Activated T-helper 2 cell treated with anti-CD3 and anti-CD28 coated beads, Interferon-gamma antibody, Interleukin-2, Interleukin-4, amounts not matched to agents 10 μg/mL and 5 μg/mL and 100 μg/mL, durations not matched to agents 14 hours and 24 hours and 36 hours (primary cell): ENCODE measurements around the gene GATAD2A. TPM values are rescaled to one million over a fixed set of nuclear protein-coding genes. Genes with fewer than 3 reads are reported as not detected.
A peak's percentile ranks its signal among the peaks of the same experiment; 100 is the strongest.
"Not testable (repeated sequence)": the region's sequence is repeated elsewhere in the genome, so short reads cannot be mapped to it uniquely, and the experiment has no call there.

ENCODE experiments used
- DNase-seq: peaks from one replicate; pipeline ENCODE4 v3.0.0; 2021; ENCODE audit warnings: low spot score
- H3K27ac Mint-ChIP-seq: one replicate; pipeline ENCODE4 v1.8.0; 2021; ENCODE audit warnings: mixed read lengths
- H3K27me3 Mint-ChIP-seq: one replicate; pipeline ENCODE4 v1.8.0; 2021; ENCODE audit warnings: low read depth, mixed read lengths
- H3K36me3 Mint-ChIP-seq: one replicate; pipeline ENCODE4 v1.8.0; 2021; ENCODE audit warnings: low read depth, mixed read lengths
- H3K4me1 Mint-ChIP-seq: one replicate; pipeline ENCODE4 v1.8.0; 2021; ENCODE audit warnings: low read depth, mixed read lengths
- H3K4me3 Mint-ChIP-seq: one replicate; pipeline ENCODE4 v1.8.0; 2021; ENCODE audit warnings: low read depth, mild to moderate bottlenecking, moderate library complexity, mixed read lengths
- H3K9me3 Mint-ChIP-seq: one replicate; pipeline ENCODE4 v1.8.0; 2021; ENCODE audit warnings: mixed read lengths
- intact Hi-C: fragments of 100-400 bp; cut with micrococcal nuclease; formaldehyde crosslinking; loops from one replicate; pipeline ENCODE4 v1.15.1; 2023
- total RNA-seq: library from RNA; stranded (reverse); gene quantifications from 2 replicates; pipeline ENCODE4 v1.2.3, GENCODE V29; 2022

The GATAD2A gene
- total RNA-seq, 1 donor from 2014 or later, result 128 TPM

DNA sequence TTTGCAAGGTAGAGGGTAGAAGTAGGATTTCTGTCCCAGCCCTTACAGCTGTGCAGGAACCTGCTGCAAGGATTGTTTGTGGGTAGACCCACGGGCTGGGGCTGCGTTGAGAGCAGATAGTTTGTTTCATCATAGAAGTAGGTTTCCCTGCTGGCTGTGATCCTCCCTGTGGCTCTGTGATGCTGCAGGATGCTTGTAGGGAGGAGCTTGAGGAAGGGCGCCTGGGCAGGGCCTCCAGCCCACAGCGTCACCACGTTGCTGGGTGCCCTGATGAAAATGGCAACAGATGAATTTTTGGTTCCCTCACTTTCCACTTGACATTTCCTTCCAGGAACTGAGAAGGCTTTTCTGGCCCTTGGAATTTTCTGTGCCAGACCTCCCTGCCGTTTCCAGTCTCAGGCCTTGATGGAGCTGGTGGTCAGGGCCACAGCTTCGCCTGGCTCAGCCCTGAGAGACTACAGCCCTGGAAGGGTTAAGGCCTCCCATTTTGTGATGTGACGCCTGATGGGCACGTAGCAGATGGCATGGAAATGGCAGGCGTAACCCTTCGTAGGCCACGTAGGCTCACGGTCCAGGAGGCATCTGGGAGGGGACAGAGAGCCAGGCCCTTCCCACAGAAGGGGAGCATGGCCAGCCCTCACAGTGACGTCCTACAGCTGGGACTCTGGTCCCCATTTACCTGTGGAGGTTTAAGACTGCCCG is 42.2 kb downstream of the GATAD2A start:
- no peaks in the 10 kb centered on the region for H3K27me3 Mint-ChIP-seq
- H3K4me1 Mint-ChIP-seq, result peaks cover 71% of the 10 kb centered on the region
- H3K27ac Mint-ChIP-seq, result peak overlapping the region; percentile 18
- H3K9me3 Mint-ChIP-seq, result peaks cover 5% of the 10 kb centered on the region
- peak; percentile 35 for DNase-seq
- H3K36me3 Mint-ChIP-seq, result peaks cover 28% of the 10 kb centered on the region
- intact Hi-C loops, result loop anchor here (5.0 kb wide), 1 partner anchor 40 kb away; no protein-coding TSS in a partner anchor
- H3K4me3 Mint-ChIP-seq, result no peak overlapping the region

DNA sequence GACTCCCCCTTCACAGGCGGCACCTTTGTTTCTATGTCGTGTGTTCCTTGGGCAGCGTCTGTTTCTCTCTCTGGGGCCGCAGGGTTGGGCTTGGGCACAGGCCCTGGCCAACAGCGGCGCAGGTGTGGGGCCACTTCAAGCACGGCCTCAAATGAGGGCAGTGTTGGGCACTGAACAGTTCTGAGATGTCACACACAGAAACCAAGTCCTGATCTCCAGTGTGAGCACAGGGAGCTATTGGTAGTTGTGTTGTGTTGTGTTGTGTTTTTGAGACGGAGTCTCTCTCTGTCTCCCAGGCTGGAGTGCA is 42.7 kb downstream of the GATAD2A start:
- intact Hi-C loops, result loop anchor here (5.0 kb wide), 1 partner anchor 39 kb away; no protein-coding TSS in a partner anchor
- peaks cover 26% of the 10 kb centered on the region for H3K36me3 Mint-ChIP-seq
- no peak overlapping the region for H3K4me3 Mint-ChIP-seq
- peaks cover 70% of the 10 kb centered on the region for H3K4me1 Mint-ChIP-seq
- H3K27ac Mint-ChIP-seq, result no peak overlapping the region
- no peak for DNase-seq
- H3K27me3 Mint-ChIP-seq, result no peaks in the 10 kb centered on the region
- H3K9me3 Mint-ChIP-seq, result peaks cover 4% of the 10 kb centered on the region

DNA sequence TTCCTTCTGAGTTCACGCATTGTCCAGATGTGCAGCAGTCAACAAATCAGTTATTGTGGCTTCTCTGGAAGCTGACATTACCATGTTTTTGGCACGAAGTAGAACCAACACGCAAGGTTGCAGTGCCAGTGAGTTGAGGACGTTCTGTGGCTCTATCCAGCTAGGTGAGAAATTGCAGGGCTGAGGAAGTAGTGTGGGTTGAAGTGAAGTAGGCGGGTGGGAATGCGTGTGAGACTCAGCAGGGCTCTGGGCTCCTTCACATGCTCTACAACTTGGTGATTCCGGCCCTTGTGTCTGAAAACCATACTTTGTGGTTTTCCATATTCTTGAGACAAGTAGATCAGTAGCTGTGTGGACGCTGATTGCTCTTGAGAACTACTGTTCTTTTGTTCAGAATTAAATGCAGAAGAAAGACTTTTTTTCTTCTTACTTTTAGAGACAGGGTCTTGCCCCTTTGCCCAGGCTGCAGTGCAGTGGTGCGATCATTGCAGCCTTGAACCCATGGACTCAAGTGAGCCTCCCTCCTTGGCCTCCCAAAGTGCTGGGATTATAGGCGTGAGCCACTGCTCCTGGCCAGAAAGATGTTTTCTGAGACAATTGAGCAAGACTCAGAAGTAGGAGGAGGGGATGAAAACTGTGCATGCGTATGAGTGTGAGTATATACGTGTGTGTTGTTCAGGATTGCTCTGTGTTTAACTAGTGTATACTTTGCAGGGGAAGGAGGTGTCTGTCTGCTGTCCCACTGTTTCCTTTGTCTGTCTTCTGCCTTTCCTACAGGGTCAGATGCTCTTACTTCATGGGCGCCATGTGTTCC is 46.2 kb downstream of the GATAD2A start:
- no peaks in the 10 kb centered on the region for H3K9me3 Mint-ChIP-seq
- H3K4me3 Mint-ChIP-seq, result peak overlapping the region; percentile 1
- intact Hi-C loops, result loop anchor here (1.0 kb wide), 1 partner anchor 8 kb away; no protein-coding TSS in a partner anchor
- H3K4me1 Mint-ChIP-seq, result peaks cover 45% of the 10 kb centered on the region
- DNase-seq, result peak; percentile 31
- H3K36me3 Mint-ChIP-seq, result peaks cover under 1% of the 10 kb centered on the region
- peak overlapping the region; percentile 5 for H3K27ac Mint-ChIP-seq
- H3K27me3 Mint-ChIP-seq, result no peaks in the 10 kb centered on the region

DNA sequence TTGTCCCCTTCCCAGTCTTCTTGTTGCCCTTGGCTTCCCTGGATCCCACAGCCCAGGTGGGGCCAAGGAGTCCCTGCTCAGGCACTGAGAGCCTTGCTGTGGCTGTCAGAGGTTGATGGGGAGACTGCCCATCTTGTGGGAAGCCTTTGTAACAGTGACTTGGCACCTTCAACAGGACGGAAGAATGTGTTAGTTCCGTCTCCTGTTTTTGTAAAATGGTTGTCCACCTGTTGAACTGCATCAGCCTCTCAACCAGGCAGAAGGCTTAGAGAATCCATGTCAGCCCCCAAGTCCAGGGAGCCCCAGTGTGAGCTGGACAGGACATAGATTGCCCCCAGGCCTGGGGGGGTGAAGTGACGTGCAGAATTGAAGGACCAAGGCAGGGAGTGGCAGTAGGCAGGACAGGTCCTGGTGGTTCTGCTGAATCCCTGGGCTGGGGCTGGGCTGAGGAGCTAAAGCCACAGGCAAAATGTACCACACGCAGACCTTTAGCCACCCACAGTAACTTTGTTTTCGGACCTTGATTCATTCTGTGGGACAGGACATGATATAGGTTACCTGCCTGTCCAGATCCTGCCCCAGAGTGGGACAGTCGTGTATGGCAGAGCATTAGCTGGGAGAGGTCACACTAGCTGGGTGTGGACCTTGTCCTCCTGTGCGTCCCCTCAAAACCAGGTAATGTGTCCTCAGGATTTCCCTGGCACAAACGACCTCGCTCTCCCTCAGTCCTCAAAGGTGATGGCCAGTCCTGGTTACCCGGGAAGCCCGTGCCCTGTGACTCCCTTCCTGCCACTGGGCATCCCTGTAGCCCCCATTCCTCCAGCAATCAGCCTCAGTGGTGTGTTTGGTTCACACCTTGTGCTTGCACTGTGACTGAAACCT is 47.0 kb downstream of the GATAD2A start:
- H3K4me3 Mint-ChIP-seq, result no peak overlapping the region
- peaks cover 42% of the 10 kb centered on the region for H3K4me1 Mint-ChIP-seq
- peak overlapping the region; percentile 5 for H3K27ac Mint-ChIP-seq
- no peaks in the 10 kb centered on the region for H3K27me3 Mint-ChIP-seq
- no peak for DNase-seq
- peaks cover 5% of the 10 kb centered on the region for H3K36me3 Mint-ChIP-seq
- intact Hi-C loops, result no loop called here
- H3K9me3 Mint-ChIP-seq, result no peaks in the 10 kb centered on the region

DNA sequence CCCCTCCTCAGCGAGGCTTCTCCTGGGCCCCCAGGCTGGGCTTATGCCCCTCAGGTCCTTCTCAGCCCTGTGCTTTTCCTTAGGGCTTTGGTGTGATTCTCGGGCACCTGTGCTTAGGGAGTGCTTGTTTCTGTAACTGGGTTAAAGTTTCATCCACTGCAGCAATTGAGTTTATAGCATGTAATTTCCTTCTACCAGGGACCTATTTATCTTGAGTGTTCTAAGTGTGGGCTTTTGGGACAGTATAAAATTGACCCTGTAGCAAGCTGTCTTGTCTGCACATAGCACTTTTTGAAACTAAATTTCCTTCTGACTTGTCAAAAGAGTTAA is 47.6 kb downstream of the GATAD2A start:
- H3K4me3 Mint-ChIP-seq, result no peak overlapping the region
- H3K36me3 Mint-ChIP-seq, result peaks cover 6% of the 10 kb centered on the region
- H3K9me3 Mint-ChIP-seq, result no peaks in the 10 kb centered on the region
- intact Hi-C loops, result no loop called here
- no peaks in the 10 kb centered on the region for H3K27me3 Mint-ChIP-seq
- DNase-seq, result no peak
- no peak overlapping the region for H3K27ac Mint-ChIP-seq
- H3K4me1 Mint-ChIP-seq, result peaks cover 42% of the 10 kb centered on the region

DNA sequence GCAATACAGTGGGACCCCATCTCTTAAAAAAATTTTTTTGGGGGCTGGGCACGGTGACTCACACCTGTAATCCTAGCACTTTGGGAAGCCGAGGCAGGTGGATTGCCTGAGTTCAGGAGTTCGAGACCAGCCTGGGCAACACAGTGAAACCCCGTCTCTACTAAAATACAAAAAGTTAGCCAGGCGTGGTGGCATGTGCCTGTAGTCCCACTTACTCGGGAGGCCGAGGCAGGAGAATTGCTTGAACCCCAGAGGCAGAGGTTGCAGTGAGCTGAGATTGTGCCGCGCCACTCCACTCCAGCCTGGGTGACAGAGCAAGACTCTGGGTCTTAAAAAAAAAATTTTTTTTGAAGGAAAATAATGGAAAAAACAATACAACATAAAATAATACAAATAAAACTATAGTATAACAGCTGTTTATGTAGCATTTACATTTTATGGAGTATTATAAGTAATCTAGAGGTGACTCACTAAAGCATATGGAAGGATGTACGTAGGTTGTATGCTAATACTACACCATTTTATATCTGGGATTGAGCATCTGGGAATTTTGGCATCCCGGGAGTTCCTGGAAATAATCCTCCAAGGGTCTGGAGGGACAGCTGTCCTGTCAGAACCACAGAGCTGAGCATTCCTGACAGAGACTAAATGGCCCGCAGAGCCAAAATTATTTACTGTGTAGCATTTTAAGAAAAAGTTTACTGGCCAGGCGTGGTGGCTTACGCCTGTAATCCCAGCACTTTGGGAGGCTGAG is 49.9 kb downstream of the GATAD2A start:
- H3K27ac Mint-ChIP-seq, H3K4me3 Mint-ChIP-seq, DNase-seq, H3K27me3 Mint-ChIP-seq, H3K9me3 Mint-ChIP-seq, intact Hi-C loops: not testable (repeated sequence)
- H3K36me3 Mint-ChIP-seq, result peaks cover 10% of the 10 kb centered on the region
- H3K4me1 Mint-ChIP-seq, result peaks cover 54% of the 10 kb centered on the region

DNA sequence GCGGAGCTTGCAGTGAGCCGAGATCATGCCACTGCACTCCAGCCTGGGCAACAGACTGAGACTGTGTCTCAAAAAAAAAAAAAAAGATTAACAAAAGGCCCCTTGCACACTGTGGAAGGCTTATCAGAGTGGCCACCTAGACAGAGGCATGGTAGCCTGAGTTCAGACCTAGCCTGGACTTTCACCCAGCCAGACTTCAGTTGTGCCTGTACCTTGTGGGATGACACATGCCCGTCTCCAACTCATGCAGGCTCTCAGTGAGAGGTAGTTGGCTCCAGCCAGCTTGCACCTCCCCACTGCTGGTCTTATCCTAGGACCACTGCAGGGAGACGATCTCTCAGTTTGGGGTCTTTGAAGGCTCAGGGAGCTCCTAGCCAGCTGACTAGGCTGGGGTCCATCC is 52.2 kb downstream of the GATAD2A start:
- DNase-seq, result no peak
- H3K36me3 Mint-ChIP-seq, result peaks cover 10% of the 10 kb centered on the region
- H3K27me3 Mint-ChIP-seq, result no peaks in the 10 kb centered on the region
- peaks cover 56% of the 10 kb centered on the region for H3K4me1 Mint-ChIP-seq
- intact Hi-C loops, result loop anchor here (2.0 kb wide), 1 partner anchor 17 kb away; no protein-coding TSS in a partner anchor
- H3K27ac Mint-ChIP-seq, result peak overlapping the region; percentile 88
- no peaks in the 10 kb centered on the region for H3K9me3 Mint-ChIP-seq
- no peak overlapping the region for H3K4me3 Mint-ChIP-seq

DNA sequence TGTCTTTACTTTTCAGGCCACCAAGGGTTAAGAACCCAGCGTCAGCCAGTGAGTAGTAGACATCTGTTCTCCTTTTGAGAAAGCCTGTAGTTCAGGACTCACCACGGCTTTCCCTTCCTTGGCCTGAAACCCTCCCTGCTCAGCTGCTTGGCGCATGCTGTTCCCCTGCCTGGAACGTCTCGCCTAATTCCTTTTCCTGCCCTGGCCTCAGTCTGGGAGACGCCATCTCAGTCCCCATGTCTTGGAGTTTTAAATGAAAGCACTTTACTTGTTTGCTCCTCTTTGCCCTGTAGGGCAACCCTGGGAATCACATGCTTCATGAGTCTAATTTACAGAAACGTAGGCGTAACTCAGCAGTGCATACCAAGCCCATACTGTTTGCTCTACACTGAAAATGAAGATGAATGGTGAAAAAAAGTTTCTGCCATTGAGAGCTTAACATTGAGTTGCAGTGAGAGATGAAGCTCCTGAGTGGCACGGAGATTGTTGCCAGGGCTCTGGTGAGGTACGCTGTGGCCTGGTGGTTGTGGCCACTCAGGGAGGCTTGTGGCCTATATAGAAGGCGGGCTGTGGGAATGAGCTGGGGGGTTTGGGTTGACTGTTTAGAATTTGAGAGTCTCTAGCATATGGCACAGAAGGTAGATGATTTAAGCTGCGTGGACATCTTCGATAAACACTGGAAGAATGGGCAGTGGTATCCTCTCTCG is 52.8 kb downstream of the GATAD2A start:
- peak overlapping the region; percentile 88 for H3K27ac Mint-ChIP-seq
- H3K36me3 Mint-ChIP-seq, result peaks cover 14% of the 10 kb centered on the region
- intact Hi-C loops, result loop anchor here (2.0 kb wide), 1 partner anchor 17 kb away; no protein-coding TSS in a partner anchor
- no peaks in the 10 kb centered on the region for H3K9me3 Mint-ChIP-seq
- no peak for DNase-seq
- H3K4me3 Mint-ChIP-seq, result peak overlapping the region; percentile 28
- H3K27me3 Mint-ChIP-seq, result no peaks in the 10 kb centered on the region
- H3K4me1 Mint-ChIP-seq, result peaks cover 59% of the 10 kb centered on the region

DNA sequence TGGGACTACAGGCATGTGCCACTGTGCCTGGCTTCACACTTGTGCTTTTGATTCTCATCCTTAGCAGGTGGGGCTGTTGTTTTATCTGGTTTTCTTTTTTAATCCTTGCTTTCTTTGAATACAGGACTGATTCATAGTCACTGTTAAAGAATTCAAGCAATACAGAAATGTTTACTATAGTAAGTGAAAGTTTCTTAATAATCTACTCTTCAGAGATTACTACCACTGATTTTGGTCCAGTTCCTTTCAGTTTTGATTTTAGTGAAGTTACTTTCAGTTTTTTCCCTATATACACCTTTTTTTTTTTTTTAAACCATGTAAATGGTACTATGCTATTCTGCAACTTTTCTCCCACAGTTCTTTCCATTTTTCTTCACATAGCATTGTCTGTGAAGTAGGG is 53.6 kb downstream of the GATAD2A start:
- intact Hi-C loops, result loop anchor here (1.0 to 2.0 kb wide), 4 partner anchors 8 to 30 kb away; no protein-coding TSS in a partner anchor
- peaks cover 14% of the 10 kb centered on the region for H3K36me3 Mint-ChIP-seq
- peaks cover 59% of the 10 kb centered on the region for H3K4me1 Mint-ChIP-seq
- peak overlapping the region; percentile 77 for H3K4me3 Mint-ChIP-seq
- H3K27me3 Mint-ChIP-seq, result no peaks in the 10 kb centered on the region
- H3K27ac Mint-ChIP-seq, result peak overlapping the region; percentile 94
- H3K9me3 Mint-ChIP-seq, result no peaks in the 10 kb centered on the region
- no peak for DNase-seq

DNA sequence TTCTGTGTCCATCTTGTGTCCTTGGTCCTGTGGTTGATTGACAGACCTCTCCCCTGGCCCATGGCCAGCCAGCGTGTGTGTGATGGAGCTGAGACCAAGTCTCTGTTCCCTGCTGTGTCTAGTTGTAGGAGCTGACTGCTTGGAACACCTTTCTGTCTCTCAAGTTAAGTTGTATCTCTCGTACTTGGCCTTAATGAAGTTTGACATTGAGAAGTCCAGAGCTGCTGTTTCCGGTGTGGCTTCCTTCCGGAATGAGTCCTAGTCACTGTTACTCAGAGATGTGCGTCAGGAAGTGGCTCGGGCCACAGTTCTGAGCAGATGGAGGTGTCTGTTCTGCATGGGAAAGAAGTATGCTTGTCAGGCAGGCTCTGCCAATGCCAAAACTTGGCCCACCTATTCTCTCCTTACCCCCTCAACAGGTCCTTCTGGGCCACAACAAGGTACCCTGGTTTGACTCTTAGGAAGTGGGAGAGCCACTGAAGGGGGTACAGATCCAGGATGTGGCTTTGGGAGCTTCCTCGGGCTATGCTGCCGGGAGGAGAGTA is 54.3 kb downstream of the GATAD2A start:
- Mint-ChIP-seq H3K27ac (peak overlapping the region; percentile 94), H3K4me1 (peaks cover 60% of the 10 kb centered on the region), H3K36me3 (peaks cover 20% of the 10 kb centered on the region), H3K9me3 (no peaks in the 10 kb centered on the region), H3K4me3 (peak overlapping the region; percentile 77), H3K27me3 (no peaks in the 10 kb centered on the region)
- intact Hi-C loops, result loop anchor here (1.0 to 2.0 kb wide), 5 partner anchors 8 to 55 kb away; partner anchors contain the start of gene GATAD2A
- DNase-seq, result peak; percentile 66

DNA sequence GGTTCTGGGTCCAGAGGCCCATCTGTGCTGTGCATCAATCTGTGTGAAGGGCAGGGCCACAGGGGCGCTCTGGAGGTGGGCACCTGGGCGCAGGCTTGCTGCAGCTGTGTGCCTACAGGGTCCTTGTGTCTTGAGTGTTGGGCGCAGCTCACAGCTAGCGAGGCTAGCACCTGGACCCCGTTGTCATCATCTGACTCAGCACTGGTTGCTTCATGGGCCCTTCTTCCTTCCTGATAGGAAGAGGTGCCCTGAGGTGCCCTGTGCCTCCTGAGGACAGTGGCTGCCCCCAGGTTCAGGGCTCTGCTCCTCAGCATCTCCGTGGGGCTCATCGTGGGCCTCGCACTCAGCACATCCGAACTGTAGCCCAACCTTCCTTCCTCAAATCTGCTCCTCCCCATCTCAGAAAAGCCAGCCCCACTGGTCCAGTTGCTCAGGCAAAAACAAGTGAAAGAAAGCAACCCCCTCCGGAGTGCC is 54.8 kb downstream of the GATAD2A start:
- DNase-seq, result no peak
- Mint-ChIP-seq H3K36me3 (peaks cover 25% of the 10 kb centered on the region), H3K9me3 (peaks cover 3% of the 10 kb centered on the region), H3K27me3 (no peaks in the 10 kb centered on the region), H3K27ac (peak overlapping the region; percentile 94), H3K4me1 (peaks cover 64% of the 10 kb centered on the region), H3K4me3 (peak overlapping the region; percentile 77)
- intact Hi-C loops, result loop anchor here (2.0 kb wide), 1 partner anchor 55 kb away; the partner anchor contains the start of gene GATAD2A
